Middle frontal gyrus (tissue), 1 donor: ENCODE measurements around the gene SSX2B.
"Not testable (repeated sequence)": the region's sequence is repeated elsewhere in the genome, so short reads cannot be mapped to it uniquely, and the experiment has no call there.

ENCODE experiments used
- DNase-seq: peaks from one replicate; pipeline ENCODE4 v3.0.0-alpha.2; 2015; ENCODE audit warnings: low spot score; ENCODE audit errors: extremely low spot score

The SSX2B gene

DNA sequence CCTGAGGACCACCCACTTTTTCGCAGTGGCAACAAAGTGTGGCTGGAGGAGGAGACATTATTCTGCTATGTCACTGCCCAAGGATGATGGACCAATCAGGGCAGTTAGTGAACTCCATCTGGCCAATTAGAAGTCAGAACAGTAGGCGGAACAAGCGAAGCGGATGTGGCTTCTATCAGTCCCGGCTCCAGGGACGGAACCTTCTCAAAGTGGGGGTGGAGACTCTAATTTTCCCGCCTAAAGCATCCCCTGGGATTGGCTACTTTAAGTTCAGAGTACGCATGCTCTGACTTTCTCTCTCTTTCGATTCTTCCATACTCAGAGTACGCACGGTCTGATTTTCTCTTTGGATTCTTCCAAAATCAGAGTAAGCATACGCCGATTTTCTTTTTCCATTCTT, at the start of gene SSX2B:
Gene SSX2B (plus strand): TSS at position 301 of the 400 bp plus-strand sequence. CDS start 1,429 bp downstream, outside the sequence.
- not testable (repeated sequence) for DNase-seq

- not testable (repeated sequence) for DNase-seq
These were observed 44.0 kb upstream of the SSX2B start, which contains the start of gene SSX2 for GRCh38 chrX:52707078-52707477. SSX2 (minus strand) TSS chrX:52707178; CDS start chrX:52705749, 1,429 bp downstream.

- not testable (repeated sequence) for DNase-seq
These were observed 14.9 kb downstream of the SSX2B start for GRCh38 chrX:52765983-52766382.

DNA sequence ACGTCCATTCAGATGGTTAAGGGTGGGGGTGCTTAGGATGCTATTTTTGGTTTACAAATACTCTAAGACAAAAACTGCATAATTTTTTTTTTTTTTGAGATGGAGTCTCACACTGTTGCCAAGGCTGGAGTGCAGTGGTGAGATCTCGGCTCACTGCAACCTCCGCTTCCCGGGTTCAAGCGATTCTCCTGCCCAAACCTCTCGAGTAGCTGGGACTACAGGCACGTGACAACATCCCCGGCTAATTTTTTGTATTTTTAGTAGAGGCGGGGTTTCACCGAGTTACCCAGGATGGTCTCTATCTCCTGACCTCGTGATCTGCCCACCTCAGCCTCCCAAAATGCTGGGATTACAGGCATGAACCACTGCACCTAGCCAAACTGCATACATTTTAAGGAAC, 22.5 kb downstream of the SSX2B start:
- DNase-seq = not testable (repeated sequence)

DNA sequence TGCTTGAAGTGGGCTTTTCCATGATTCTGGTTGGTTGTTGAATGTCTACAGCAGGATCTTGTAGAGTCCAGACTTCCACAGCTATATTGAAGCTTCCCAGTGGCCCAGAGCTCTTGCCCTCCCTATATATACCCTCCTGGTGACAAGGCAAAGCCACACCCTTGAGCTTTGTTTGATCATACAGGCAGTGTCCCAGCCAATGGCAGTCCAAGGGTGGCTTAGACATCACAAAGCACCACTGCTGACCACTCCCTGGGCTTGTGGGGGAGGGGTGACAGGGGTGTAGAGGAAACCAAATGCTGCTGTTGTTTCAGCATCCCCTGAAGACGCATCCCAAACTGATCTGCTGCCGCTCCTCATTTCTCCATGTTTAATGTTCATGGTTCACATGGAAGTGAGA, 46.3 kb downstream of the SSX2B start, which contains the start of gene SPANXN5:
Gene SPANXN5 (minus strand): TSS at position 101 of the 400 bp plus-strand sequence. CDS start 79 bp downstream, at position 22.
- not testable (repeated sequence) for DNase-seq

- DNase-seq = not testable (repeated sequence)
These were observed 53.8 kb downstream of the SSX2B start for GRCh38 chrX:52804876-52805275.
